ENCODE measurements around the gene SUSD6.
"Not testable (repeated sequence)": the region's sequence is repeated elsewhere in the genome, so short reads cannot be mapped to it uniquely, and the experiment has no call there.

SUSD6 gene

DNA sequence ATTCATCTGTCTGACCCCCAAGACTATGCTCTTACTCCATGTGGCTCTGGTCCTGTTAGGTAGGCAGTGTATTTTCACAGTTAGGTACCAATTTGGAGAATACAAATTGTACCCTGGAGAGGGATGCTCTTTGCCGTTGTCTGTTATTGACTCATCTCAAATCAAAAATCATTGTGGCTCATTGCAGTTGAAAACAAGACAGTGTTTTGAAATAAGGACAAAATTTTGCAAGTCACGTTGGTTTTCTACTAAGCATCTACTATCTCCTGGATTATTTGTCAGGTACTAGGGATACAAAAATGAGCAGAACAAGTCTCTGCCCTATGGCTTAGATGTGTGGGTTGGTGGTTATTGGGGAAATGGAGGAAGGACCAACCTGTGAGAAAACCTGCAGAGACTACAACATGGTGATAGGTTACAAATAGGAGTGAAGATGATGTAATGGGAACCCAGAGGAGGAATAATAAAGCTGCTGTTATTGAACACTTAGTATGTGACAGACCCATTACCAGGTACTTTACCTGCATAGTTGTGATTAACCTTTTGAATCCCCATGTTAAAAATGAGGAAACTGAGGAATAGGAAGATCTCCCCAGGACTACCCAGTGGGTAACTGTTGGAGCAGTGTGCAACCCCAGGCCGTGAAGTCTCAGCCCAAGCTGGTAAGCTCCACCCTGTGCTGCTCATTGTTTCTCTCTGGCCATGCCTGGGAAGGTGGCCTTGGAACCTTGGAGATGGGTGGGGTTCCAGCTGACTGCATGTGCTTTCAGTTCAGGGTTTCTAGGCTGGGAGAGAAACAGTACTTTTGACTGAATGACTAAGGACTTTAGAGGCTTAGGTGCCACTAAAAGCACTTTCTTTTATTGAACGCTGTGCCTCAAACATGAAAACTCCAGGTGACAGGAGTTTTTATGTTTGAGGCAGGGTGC lies 82.7 kb downstream of the SUSD6 start:
- DNase-seq: no peak

DNA sequence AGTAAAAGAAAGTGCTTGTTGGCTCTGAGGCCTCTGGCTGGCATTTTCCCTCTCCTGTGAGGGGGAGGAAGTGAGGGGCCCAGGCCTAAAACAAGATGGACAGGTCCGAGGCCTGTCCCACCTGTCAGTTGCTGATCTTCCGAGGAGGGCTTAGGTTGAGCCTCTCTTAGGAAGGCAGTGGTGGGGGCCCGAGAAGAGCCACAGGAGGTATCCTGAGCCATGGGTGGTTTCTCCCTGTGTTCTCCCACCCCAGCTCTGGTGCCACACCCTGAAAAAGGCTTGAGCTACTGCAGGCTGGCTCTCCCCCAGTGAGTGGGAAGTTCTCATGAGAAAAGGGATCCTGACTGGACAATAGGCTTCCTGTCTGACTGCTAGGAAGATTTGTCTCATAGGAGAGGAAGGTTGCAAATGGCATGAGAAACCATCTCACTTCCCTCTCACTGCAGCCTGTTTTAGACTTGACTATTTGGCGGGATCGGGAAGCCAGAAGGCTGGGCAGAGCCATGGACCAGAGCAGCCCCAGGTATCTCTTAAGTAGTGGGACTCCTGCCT lies 83.4 kb downstream of the SUSD6 start:
- DNase-seq: peak in 1 of 56 donors; percentile 28

DNA sequence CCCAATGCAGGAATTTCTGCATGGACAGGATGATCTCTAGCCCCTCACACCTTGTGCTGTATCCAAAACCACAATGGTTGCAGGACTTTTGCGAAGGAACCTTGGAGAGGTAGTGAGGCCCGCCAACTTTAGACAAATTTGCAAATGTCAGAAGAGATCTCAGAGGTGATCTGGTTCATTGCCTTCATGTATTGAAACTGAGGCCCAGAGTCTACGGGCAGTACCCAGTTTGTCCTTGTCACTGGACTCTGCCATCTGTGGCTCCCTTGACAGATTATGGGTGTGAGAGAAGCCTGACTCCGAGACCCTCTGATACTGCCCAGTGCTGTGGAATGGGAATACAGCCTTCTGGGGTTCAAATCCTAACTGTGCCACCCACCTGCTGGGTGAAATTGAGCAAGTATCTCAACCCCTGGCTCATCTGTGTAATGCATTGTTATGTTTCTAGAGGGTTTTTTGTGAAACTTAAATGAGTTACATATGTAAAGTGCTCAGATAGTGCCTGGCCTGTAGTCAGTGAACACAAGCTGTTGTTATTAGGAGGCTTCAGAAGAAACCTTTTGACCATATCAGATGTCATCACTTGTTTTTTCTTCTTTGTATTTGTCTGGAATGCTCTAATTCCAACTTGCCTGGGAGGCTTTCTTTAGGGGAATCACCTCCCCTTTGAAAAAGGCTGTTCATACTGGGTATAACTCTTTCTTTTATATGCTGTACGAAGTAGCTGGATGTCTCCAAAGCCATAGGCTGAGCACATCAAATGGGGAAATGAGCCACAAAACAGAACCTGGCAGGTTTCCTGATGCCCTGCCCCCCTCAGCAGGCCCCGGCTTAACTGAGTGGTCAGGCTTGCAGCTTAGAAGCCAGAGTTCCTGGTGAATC lies 84.2 kb downstream of the SUSD6 start:
- peak in 14 of 56 donors; percentile 15 to 47 (median 26) for DNase-seq

DNA sequence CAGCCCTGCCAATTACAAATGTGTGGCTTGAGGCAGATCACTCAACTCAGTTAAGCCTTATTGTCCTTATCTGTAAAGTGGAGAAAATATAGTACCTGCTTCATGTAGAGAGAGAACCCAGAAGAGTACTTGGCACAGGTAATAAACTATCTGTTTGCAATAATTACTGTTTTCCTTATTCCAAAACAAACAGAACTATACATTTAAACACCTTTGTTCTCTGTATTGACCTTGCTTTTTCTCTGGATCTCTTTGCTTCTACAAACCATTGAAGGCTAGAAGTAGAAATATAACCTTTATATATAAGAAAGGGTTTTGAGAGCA lies 84.8 kb downstream of the SUSD6 start:
- no peak for DNase-seq

DNA sequence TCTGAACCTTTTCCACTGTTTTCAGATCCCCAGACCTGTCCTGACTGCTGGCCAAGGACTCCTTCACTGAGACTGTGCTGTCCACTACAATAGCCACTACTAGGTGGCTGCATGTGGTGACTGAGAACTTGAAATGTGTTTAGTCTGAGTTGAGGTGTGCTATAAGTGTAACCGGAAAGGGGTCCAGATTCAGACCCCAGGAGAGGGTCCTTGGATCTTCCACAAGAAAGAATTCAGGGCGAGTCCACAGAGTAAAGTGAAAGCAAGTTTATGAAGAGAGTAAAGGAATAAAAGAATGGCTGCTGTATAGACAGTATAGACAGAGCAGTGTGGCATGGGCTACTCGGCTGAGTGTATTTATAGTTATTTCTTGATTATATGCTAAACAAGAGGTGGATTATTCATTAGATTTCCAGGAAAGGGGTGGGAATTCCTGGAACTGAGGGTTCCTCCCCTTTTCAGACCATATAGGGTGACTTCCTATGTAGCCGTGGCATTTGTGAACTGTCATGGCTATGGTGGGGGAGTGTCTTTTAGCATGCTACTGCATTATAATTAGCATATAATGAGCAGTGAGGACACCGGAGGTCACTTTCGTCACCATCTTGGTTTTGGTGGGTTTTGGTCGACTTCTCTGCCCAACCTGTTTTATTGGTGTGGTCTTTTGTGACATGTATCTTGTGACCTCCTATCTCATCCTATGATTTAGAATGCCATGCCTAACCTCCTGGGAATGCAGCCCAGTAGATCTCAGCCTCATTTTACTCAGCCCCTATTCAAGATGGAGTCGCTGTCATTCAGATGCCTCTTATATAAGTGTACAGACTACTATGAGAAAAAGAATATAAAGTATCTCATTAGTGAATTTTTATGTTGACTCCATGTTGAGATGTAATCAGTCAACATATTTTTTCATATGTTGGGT lies 85.5 kb downstream of the SUSD6 start:
- no peak for DNase-seq

DNA sequence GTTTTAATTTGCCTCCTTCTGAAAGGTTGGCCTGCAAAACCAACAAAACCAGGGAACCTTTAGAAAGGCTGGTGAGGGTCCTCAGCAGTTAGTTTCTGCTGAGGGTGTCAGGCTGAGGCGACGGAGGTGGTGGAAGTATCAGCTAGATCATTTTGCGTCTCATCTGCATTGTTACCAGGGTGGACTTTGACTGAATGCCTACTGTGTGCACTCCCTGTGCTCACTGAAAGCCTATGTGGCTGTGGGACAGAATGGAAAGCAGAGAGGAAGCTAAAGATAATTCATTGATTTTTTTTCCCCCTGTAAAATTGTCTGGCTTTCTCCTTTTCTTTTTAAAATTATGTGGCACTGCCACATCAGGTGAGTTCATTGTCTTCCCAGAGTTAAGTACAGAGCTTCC lies 87.2 kb downstream of the SUSD6 start:
- no peak for DNase-seq

DNA sequence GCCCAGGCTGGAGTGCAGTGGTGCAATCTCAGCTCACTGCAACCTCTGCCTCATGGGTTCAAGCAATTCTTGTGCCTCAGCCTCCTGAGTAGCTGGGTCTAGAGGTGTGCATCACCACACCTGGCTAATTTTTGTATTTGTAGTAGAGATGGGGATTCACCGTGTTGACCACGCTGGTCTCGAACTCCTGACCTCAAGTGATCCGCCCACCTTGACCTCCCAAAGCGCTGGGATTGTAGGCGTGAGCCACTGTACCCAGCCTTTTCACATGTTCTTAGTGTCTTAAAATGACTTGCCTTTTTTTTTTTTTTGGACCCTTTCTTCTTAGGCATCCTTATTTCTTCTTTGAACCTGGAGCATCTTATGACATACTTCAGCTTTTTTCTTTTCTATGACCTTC lies 87.8 kb downstream of the SUSD6 start:
- DNase-seq: not testable (repeated sequence)

- DNase-seq: no peak
These were observed 88.4 kb downstream of the SUSD6 start for GRCh38 chr14:69699748-69700303.

- DNase-seq: no peak
These were observed 89.2 kb downstream of the SUSD6 start for GRCh38 chr14:69700575-69700974.

GRCh38 chr14:69701291-69701690 lies 89.9 kb downstream of the SUSD6 start:
- peak in 15 of 56 donors; percentile 14 to 72 (median 41) for DNase-seq

- DNase-seq: no peak
These were observed 90.5 kb downstream of the SUSD6 start for GRCh38 chr14:69701857-69702256.

DNA sequence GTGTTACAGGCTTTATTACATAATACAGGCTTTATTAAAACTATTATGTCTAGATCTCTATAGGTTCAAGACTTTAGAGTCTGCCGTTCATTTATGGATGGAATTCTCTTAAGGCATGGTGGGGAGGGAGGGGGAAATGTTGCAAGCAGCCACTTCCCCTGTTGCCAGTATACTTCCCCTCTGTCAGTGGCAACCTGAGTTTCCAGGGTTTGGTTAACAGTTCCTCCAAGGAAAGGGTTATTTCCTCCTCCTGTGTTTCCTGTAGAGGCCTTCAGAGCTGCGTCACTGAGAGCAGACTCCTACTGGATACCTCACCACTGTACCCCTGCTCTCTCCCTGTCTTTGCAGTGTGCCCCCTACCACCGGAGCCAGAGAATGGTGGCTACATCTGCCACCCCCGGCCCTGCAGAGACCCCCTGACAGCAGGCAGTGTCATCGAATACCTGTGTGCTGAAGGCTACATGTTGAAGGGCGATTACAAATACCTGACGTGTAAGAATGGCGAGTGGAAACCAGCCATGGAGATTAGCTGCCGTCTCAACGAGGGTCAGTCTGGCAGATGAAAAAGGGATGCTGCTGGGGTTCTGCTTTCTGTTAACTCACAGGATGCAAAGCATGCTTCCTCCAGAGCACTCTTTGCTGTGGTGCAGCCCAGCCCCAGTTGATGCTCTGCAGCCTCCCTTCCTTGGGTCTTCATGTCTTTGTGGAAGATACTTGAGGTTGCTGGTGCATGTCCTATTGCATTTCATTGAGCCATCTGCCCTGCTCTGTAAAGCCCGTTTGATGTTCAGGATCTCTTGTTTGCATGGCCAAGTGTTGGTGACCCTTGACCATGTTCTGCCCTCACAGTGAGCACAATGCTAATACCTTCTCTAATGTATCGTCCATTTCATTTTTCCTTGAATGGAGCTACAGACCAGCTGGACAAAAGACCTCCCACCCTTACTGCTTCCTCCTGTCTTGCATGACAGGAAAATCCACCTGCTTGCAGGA lies 91.9 kb downstream of the SUSD6 start:
- peak in 1 of 56 donors; percentile 17 for DNase-seq

DNA sequence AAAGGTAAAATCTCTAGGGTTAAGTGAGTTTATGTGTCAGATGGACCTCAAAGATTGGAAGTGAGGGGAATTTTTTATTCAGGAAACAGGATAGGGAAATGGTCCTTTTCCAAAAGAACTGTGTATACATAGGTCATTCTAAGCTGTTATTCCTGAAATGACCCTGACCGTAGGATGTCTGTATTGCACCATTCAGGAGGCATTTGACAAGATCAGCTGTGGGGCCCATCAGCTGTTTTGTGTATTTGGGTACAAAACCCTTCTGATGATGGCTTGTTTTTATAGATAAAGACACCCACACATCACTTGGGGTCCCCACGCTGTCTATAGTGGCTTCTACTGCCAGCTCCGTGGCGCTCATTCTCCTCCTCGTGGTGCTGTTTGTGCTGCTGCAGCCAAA lies 92.9 kb downstream of the SUSD6 start:
- no peak for DNase-seq

DNA sequence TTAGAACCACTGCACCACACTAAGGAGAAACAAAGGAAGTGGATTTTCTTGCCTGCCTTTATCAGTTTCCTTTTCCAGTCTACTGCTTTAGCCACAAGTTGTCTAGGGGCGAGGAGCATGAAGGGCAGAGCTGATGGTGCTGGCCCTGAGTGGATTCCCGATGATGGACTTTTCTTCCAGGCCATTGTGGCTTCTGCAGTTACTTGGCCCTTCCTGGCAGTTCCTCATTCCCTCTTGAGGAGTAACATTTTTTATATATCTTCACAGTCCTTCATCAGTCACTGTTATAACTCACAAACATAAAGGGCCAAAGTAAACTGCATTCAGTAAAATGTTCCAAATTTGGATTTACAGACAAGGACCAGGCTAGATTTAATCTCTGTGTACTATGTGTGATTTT lies 94.3 kb downstream of the SUSD6 start:
- no peak for DNase-seq

DNA sequence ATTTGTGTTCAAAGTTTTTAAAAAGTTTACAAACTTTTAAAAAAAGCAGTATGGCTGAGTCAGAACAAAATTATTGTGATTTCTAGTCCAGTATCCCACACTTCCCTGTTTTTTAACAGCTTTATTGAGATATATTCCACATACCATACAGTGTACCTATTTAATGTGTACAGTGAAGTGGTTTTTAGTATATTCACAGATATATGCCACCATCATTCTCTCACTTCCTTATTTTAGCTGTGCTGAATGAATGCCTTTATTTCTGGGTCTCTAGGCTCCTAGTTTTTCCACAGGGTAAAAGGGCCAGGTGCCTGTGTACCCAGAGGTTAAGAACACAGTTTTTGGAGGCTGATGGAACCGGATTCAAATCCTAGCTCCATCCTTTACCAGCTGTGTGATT lies 96.7 kb downstream of the SUSD6 start:
- no peak for DNase-seq

DNA sequence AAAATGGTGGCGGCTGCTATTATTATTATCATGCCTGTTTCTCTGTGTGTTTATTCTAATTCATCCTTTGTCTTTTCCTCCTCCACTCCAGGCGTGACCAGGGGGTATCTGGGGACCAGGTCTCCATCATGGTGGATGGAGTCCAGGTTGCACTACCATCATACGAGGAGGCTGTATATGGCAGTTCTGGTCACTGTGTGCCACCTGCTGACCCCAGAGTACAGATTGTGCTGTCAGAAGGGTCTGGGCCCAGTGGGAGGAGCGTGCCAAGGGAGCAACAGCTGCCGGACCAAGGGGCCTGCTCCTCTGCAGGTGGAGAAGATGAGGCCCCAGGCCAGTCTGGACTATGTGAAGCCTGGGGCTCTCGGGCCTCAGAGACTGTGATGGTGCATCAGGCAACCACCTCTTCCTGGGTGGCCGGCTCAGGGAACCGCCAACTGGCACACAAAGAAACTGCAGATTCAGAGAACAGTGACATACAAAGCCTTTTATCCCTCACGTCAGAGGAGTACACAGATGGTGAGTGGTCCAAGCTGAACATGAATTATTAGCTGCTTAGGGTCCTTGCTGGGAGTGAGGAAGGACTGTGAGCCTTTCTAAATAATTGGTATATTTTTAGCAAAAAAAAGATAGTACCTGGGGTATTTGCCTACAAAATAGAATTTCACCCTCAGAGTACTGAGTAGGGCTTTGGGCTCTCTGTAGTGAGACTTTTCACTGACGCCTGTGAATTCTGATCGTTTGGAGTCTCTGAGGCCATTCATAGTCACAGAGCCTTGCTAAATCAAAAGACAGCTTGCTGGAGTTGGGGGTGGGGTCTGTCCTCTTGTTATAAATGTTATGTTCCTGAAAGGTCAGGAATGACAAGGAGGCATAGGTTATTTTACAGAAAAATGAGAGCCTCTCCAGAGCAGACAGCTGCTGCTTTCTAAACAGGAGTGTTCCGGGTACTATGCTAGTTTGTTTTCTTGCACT lies 97.5 kb downstream of the SUSD6 start:
- peak in 27 of 56 donors; percentile 12 to 68 (median 35) for DNase-seq

DNA sequence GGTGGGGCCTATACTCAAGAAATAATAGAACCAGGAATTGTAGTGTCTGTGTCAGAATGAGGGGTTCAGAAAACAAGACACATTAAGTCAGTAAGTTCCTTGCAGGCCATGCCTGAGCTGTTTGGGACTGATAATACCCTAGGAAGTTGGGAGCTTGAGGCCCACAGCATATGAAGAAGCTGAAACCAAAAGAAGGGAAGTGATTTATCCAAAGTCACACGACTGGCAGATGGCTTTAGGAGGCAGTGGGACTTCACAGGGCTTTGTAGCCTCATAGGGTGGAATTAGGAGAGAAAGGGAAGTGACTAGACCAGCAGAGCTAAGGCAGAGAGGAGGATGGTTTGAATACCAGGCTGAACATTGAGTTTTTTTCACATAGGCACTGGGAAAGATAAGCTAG lies 99.0 kb downstream of the SUSD6 start:
- DNase-seq: no peak

DNA sequence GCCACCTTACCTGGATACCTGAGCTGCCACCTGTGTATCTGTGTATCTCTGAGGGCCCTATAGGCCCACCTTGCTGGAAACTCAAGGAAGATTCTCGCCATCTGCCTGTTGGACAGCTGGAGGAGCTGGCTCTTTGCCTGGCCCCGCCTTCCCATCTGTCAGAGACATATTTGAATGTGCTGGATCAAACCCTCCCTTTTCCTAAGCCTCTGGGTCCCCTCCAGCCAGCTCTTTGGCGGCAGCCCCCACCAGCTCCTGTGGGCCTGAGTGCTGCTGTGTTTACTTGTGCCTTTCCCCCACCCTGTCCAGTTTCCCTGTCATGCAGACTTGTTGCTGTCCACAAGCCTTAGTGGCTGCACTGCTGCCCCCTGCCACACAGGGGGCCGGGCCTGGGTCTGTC lies 99.7 kb downstream of the SUSD6 start:
- DNase-seq: peak in 9 of 56 donors; percentile 9 to 40 (median 22)

Measured in amygdala (tissue), 56 donors.